AG04450 (cell line): ENCODE results near the gene ADSS1. TPM values are rescaled to one million over a fixed set of nuclear protein-coding genes. Genes with fewer than 3 reads are reported as not detected.
A peak's percentile ranks its signal among the peaks of the same experiment; 100 is the strongest.

Source experiments
- CTCF ChIA-PET: fragments of 300-600, 350-600 bp; formaldehyde crosslinking; extraction: SDS; loops from one replicate; lab custom pipeline; 2022; ENCODE audit warnings: antibody characterized with exemption, inconsistent platforms; lab: Charles Lee
- POLR2A ChIA-PET: fragments of 350-600 bp; formaldehyde crosslinking; extraction: SDS; loops from one replicate; lab custom pipeline; 2021; ENCODE audit warnings: antibody characterized with exemption, inconsistent platforms; lab: Yijun Ruan, JAX
- DNase-seq: peaks from one replicate; pipeline ENCODE4 v3.0.0-alpha.2; 2011; ENCODE audit warnings: low read depth, low spot score
- H3K27ac ChIP-seq: one replicate; pipeline ENCODE4 v1.5.1; 2012; ENCODE audit warnings: low read depth, low read length, control low read depth
- H3K27me3 ChIP-seq: one replicate; pipeline ENCODE4 v1.6.0; 2012; ENCODE audit warnings: low read length; ENCODE audit not compliant: control insufficient read depth, insufficient read depth
- H3K4me3 ChIP-seq: 2 replicates; pipeline ENCODE4 v1.5.1; 2011; ENCODE audit warnings: mild to moderate bottlenecking, low read depth, low read length, control low read depth
- H3K9me3 ChIP-seq: 2 replicates; pipeline ENCODE4 v1.5.1; 2012; ENCODE audit warnings: low read length; ENCODE audit not compliant: control insufficient read depth, insufficient read depth
- polyA plus RNA-seq: library from polyadenylated mRNA; depleted of rRNA; stranded (reverse); fragments of >200 nt; gene quantifications from 2 replicates; pipeline ENCODE4 v1.2.3, GENCODE V29; 2011
- TF ChIP-seq, protein P1 (sequence below): IDR thresholded peaks from 2 replicates; pipeline ENCODE4 v1.5.1; 2011; ENCODE audit warnings: low read depth, low read length, control low read depth, inconsistent platforms

The ADSS1 gene
- polyA plus RNA-seq, 1 experiment, result 2.8 TPM

DNA sequence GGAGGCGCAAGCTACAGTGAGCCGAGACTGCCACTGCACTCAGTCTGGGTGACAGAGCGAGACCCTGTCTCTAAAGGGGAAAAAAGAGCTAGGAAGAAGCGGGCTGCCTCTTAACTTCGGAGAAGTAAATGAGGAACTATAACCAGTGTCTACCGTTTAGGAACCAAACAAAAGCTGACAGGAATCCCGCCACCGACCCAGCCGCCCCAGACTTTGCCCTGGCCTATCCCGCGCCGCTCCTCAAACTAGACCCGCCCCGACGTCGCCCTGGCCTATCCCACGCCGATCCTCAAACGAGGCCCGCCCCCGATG is 28.4 kb downstream of the ADSS1 start:
- H3K27ac ChIP-seq, result peak overlapping the region; percentile 52
- peak overlapping the region; percentile 60 for H3K4me3 ChIP-seq
- H3K27me3 ChIP-seq, result no peaks in the 10 kb centered on the region
- CTCF ChIA-PET, result interaction anchor here (3.4 to 6.5 kb wide), 3 partner anchors 15 to 74 kb away, joined by 11 to 39 read pairs (median 27); partner anchors contain the start of gene ADSS1
- peaks cover 9% of the 10 kb centered on the region; the same call in 1 of the 2 replicates for H3K9me3 ChIP-seq
- DNase-seq, result no peak
- POLR2A ChIA-PET, result interaction anchor here (0.6 to 2.1 kb wide), 11 partner anchors 9 to 233 kb away, joined by 3 to 16 read pairs (median 5); partner anchors contain the start of genes ADSS1, CLBA1 and ZBTB42
- TF ChIP-seq, protein P1, sequence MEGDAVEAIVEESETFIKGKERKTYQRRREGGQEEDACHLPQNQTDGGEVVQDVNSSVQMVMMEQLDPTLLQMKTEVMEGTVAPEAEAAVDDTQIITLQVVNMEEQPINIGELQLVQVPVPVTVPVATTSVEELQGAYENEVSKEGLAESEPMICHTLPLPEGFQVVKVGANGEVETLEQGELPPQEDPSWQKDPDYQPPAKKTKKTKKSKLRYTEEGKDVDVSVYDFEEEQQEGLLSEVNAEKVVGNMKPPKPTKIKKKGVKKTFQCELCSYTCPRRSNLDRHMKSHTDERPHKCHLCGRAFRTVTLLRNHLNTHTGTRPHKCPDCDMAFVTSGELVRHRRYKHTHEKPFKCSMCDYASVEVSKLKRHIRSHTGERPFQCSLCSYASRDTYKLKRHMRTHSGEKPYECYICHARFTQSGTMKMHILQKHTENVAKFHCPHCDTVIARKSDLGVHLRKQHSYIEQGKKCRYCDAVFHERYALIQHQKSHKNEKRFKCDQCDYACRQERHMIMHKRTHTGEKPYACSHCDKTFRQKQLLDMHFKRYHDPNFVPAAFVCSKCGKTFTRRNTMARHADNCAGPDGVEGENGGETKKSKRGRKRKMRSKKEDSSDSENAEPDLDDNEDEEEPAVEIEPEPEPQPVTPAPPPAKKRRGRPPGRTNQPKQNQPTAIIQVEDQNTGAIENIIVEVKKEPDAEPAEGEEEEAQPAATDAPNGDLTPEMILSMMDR, result no peak

DNA sequence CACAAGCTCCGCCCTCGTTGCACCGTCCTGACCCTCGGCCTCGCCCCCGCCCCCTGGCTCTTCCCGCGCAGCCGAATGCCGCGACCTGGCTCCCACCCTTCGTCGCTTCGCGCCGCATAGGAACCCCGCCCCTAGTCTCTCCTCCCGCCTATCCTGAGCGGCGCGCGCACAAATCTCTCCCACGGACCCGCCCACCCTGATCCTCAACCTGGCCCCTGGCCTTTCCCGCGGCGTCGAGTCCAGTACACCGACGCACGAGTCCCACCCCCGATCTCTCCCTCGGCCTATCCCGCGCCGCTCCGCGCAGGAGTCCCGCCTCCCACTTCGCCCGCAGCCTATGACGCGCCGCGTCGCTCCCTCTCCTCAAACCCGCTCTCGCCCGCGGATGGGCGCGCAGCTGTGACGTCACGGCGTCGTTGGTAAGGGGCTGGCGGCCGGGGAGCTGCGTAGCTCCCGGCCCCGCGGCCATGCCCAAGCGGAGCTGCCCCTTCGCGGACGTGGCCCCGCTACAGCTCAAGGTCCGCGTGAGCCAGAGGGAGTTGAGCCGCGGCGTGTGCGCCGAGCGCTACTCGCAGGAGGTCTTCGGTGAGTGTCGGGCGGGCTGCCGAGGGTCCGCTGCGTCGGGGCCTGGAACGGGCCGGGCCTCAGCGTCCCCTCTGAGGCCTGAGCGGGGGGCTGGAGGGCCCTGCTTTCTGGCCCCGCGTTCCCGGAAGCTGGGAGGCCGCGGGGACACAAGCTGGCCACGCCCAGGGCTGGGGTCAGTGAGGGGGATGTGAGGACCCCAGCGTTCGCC is 28.9 kb downstream of the ADSS1 start, which contains the start of gene SIVA1:
TSS of gene SIVA1 (plus strand) at position 413 of the 793 bp plus-strand sequence. CDS start at position 468, 55 bp downstream.
- Histone ChIP-seq H3K9me3 (peaks cover 9% of the 10 kb centered on the region; the same call in 1 of the 2 replicates), H3K27me3 (no peaks in the 10 kb centered on the region), H3K4me3 (peak within 1 kb of the TSS; percentile 94), H3K27ac (peak within 1 kb of the TSS; percentile 52)
- TF ChIP-seq, protein P1, result no peak
- POLR2A ChIA-PET, result interaction anchor here (0.6 to 2.1 kb wide), 14 partner anchors 10 to 541 kb away, joined by 3 to 16 read pairs (median 4); partner anchors contain the start of genes ADSS1, CLBA1 and ZBTB42
- DNase-seq, result peak; percentile 98
- CTCF ChIA-PET, result interaction anchor here (1.2 to 6.5 kb wide), 4 partner anchors 15 to 74 kb away, joined by 5 to 39 read pairs (median 19); partner anchors contain the start of gene ADSS1

DNA sequence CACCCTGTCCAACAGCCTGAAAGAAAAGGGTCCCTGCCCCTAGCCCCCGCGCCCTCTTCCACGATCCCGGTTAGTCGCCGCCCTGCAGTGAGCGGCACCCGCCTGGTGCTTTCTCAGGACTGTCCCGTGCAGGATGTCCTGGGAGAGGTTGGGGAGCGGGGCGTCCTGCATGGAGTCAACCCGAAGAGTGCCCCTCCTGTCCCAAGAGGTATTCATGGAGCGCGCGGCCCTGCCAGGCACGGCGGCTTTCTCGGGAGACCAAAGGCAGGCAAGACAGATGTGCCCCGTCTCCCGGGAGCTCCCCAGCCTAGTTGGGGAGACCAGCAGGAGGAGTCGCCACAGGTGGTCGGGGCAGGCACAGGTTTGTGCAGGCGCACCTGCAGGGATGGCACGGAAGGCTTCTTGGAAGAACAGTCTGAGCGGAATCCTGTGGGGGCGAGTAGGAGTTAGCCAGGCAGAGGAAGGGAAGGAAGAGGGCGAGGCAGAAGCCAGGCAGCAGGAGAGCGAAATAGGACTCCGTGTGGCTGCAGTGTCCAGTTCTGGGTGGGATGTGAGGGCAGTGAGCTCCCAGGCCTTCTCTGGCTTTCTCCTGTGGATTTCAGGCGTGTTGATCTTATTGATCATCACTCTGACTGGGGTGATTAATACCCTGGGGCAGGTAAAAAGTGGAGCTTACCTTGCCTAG is 29.6 kb downstream of the ADSS1 start:
- H3K4me3 ChIP-seq, result peak overlapping the region; percentile 94
- H3K9me3 ChIP-seq, result peaks cover 9% of the 10 kb centered on the region; the same call in 1 of the 2 replicates
- H3K27me3 ChIP-seq, result no peaks in the 10 kb centered on the region
- POLR2A ChIA-PET, result interaction anchor here (0.6 to 2.1 kb wide), 8 partner anchors 11 to 540 kb away, joined by 3 to 16 read pairs (median 6); partner anchors contain the start of genes ADSS1 and ZBTB42
- TF ChIP-seq, protein P1, result no peak
- CTCF ChIA-PET, result interaction anchor here (1.2 to 6.5 kb wide), 5 partner anchors 14 to 73 kb away, joined by 5 to 39 read pairs (median 15); partner anchors contain the start of gene ADSS1
- H3K27ac ChIP-seq, result peak overlapping the region; percentile 47
- DNase-seq, result no peak

DNA sequence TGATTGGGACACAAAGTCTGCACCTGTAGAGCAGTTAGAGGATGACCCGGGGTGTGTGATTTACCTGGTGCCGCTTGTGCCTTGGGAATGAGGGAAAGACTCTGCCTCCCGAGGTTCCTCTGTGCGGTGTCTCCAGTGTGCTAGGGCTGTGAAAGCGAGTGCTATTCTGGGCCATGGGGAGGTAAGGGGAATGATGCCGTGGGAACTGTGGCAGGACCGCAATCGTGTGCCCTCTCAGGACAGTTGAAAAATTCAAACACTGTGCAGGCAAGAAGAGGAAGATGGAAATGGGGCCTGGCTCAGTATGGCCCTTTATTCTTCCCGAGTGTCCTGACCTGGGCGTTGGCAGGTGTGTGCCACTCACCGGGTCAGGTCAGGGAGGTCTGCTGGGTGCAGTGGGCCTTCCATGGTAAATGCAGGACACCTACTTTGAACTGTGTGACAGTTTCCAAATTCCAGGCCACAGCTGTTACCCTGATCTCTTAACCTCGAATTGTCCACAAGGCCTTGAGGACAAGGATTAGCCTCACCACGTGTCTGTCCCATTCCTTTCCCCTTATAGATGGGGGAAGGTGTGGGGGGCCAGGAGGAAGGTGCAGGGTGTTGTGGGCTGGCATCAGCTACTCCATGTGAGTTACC is 30.3 kb downstream of the ADSS1 start:
- TF ChIP-seq, protein P1, result no peak
- CTCF ChIA-PET, result interaction anchor here (0.8 to 3.8 kb wide), 4 partner anchors 12 to 72 kb away, joined by 4 to 27 read pairs (median 10); no protein-coding TSS in a partner anchor
- POLR2A ChIA-PET, result interaction anchor here (0.5 to 2.1 kb wide), 2 partner anchors 29 to 66 kb away, joined by 5 to 16 read pairs; partner anchors contain the start of gene ADSS1
- Histone ChIP-seq H3K9me3 (peaks cover 9% of the 10 kb centered on the region; the same call in 1 of the 2 replicates), H3K27me3 (no peaks in the 10 kb centered on the region), H3K4me3 (peak overlapping the region; percentile 94), H3K27ac (no peak overlapping the region)
- DNase-seq, result no peak
